ENCODE results near the gene DMTF1. TPM values are rescaled to one million over a fixed set of nuclear protein-coding genes. Genes with fewer than 3 reads are reported as not detected.

Gene DMTF1
- polyA plus RNA-seq, 3 donors, result 4.9 to 108 (median 8.3) TPM

DNA sequence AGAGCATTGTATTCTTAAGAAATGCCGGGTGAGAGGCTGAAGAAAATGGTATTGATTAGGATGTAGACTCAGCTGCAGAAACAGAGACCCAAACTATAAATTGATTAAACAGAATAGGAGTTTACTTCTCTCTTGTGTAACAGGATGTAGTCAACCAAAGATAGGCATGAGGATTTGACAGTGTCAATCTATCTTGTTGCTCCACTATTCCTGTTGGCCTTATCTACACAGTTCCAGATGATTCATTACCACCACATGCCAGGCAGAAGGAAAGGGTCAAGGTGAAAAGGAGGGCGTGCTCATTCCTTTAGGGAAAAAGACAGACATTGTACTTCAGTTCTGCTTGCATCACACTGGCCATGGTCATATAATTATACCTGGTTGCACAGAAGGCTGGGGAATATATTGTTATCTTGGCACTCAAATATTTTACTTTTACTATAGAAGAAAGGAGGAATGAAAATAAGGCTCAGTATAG lies 11.9 kb upstream of the DMTF1 start:
- WGBS (ENCODE audit: insufficient coverage), result no CpG with 5 or more reads among the region's 2 CpGs
- intact Hi-C loops (cut with micrococcal nuclease), result no loop called here
- H4K20me1 ChIP-seq (ENCODE audit: insufficient read depth, low read length), result no peaks in the 10 kb centered on the region
- Mint-ChIP-seq H3K4me1 (peaks cover 7% of the 10 kb centered on the region), H3K27me3 (ENCODE audit: low read depth in 3 of 3) (peaks cover 0 to 2% (median 0%) of the 10 kb centered on the region in 3 donors), H3K36me3 (no peaks in the 10 kb centered on the region), H3K9me3 (peaks cover 0 to 6% (median 2%) of the 10 kb centered on the region in 7 donors), H3K4me3 (no peak overlapping the region), H3K27ac (no peak overlapping the region)
- no peaks in the 10 kb centered on the region for H3K9me3 ChIP-seq (replicated peaks in 1 of 2; ENCODE audit: control insufficient read depth in 1 of 2, insufficient read depth in 1 of 2, low read length in 2 of 2)
- H2AFZ ChIP-seq (ENCODE audit: insufficient read depth, low read depth, low read length, poor library complexity, severe bottlenecking), result no peak overlapping the region
- H3K9ac ChIP-seq (ENCODE audit: insufficient read depth, low read length, poor library complexity, severe bottlenecking), result no peak overlapping the region
- H3K36me3 ChIP-seq (replicated peaks in 1 of 2; ENCODE audit: control insufficient read depth in 1 of 2, insufficient read depth in 2 of 2, low read length in 2 of 2), result no peaks in the 10 kb centered on the region
- no peaks in the 10 kb centered on the region for H3K27me3 ChIP-seq (ENCODE audit: control insufficient read depth in 2 of 2, insufficient read depth in 2 of 2, low read length in 2 of 2)
- H3K4me2 ChIP-seq (replicated peaks; ENCODE audit: extremely low read depth, low read length, poor library complexity, severe bottlenecking), result no peak overlapping the region
- no peaks in the 10 kb centered on the region for H3K4me1 ChIP-seq (ENCODE audit: control insufficient read depth in 1 of 2, insufficient read depth in 2 of 2, low read length in 2 of 2)
- H3K4me3 ChIP-seq (replicated peaks in 1 of 3; ENCODE audit: low read depth in 2 of 3, low read length in 3 of 3), result no peak overlapping the region
- TF ChIP-seq, protein P1, sequence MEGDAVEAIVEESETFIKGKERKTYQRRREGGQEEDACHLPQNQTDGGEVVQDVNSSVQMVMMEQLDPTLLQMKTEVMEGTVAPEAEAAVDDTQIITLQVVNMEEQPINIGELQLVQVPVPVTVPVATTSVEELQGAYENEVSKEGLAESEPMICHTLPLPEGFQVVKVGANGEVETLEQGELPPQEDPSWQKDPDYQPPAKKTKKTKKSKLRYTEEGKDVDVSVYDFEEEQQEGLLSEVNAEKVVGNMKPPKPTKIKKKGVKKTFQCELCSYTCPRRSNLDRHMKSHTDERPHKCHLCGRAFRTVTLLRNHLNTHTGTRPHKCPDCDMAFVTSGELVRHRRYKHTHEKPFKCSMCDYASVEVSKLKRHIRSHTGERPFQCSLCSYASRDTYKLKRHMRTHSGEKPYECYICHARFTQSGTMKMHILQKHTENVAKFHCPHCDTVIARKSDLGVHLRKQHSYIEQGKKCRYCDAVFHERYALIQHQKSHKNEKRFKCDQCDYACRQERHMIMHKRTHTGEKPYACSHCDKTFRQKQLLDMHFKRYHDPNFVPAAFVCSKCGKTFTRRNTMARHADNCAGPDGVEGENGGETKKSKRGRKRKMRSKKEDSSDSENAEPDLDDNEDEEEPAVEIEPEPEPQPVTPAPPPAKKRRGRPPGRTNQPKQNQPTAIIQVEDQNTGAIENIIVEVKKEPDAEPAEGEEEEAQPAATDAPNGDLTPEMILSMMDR (IDR thresholded peaks at IDR 0.05), result no peak
- no peaks in the 10 kb centered on the region for H3K79me2 ChIP-seq (ENCODE audit: insufficient read depth, low read length)
- no peak overlapping the region for H3K27ac ChIP-seq (ENCODE audit: low read depth in 1 of 2, low read length in 2 of 2)
- no peak for DNase-seq

DNA sequence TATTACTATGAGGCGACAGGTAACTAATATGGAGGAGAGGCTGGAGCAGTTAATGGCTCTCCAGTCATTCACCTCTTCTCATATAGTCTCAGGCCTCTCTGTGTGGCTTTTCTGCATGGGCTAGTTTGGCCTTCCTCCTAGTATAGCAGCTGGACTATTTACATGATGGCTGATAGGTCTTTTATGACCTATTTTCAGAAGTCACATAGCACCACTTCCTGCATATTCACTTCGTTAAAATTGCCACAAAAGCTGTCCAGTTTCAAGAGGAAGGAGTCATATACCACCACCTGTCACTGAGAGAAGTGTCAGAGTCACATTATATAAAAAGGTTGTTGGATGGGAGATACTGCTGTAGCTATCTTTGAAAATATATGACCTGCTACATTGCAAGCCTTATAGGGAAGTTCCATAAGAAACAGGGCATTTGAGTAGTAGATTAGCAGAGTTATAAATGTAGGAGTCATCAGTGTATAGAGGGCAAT lies 8.0 kb upstream of the DMTF1 start:
- Mint-ChIP-seq H3K27me3 (ENCODE audit: low read depth in 3 of 3) (peaks cover 0 to 2% (median 0%) of the 10 kb centered on the region in 3 donors), H3K4me1 (peaks cover 7% of the 10 kb centered on the region), H3K36me3 (no peaks in the 10 kb centered on the region), H3K4me3 (no peak overlapping the region), H3K9me3 (peaks cover 0 to 6% (median 3%) of the 10 kb centered on the region in 7 donors), H3K27ac (no peak overlapping the region)
- intact Hi-C loops (cut with micrococcal nuclease), result no loop called here
- H3K79me2 ChIP-seq (ENCODE audit: insufficient read depth, low read length), result no peaks in the 10 kb centered on the region
- no peak for DNase-seq
- H3K27ac ChIP-seq (ENCODE audit: low read depth in 1 of 2, low read length in 2 of 2), result no peak overlapping the region
- H3K9ac ChIP-seq (ENCODE audit: insufficient read depth, low read length, poor library complexity, severe bottlenecking), result no peak overlapping the region
- H3K4me3 ChIP-seq (replicated peaks in 1 of 3; ENCODE audit: low read depth in 2 of 3, low read length in 3 of 3), result no peak overlapping the region
- H2AFZ ChIP-seq (ENCODE audit: insufficient read depth, low read depth, low read length, poor library complexity, severe bottlenecking), result no peak overlapping the region
- WGBS (ENCODE audit: insufficient coverage), result no CpG with 5 or more reads among the region's 2 CpGs
- H3K4me1 ChIP-seq (ENCODE audit: control insufficient read depth in 1 of 2, insufficient read depth in 2 of 2, low read length in 2 of 2), result no peaks in the 10 kb centered on the region
- no peaks in the 10 kb centered on the region for H4K20me1 ChIP-seq (ENCODE audit: insufficient read depth, low read length)
- H3K27me3 ChIP-seq (ENCODE audit: control insufficient read depth in 2 of 2, insufficient read depth in 2 of 2, low read length in 2 of 2), result no peaks in the 10 kb centered on the region
- no peaks in the 10 kb centered on the region for H3K36me3 ChIP-seq (replicated peaks in 1 of 2; ENCODE audit: control insufficient read depth in 1 of 2, insufficient read depth in 2 of 2, low read length in 2 of 2)
- H3K4me2 ChIP-seq (replicated peaks; ENCODE audit: extremely low read depth, low read length, poor library complexity, severe bottlenecking), result no peak overlapping the region
- TF ChIP-seq, protein P1 (IDR thresholded peaks at IDR 0.05), result no peak
- H3K9me3 ChIP-seq (replicated peaks in 1 of 2; ENCODE audit: control insufficient read depth in 1 of 2, insufficient read depth in 1 of 2, low read length in 2 of 2), result no peaks in the 10 kb centered on the region

Data from CD14-positive monocyte (primary cell).